PC-9 (cell line): Measurements from ENCODE around the gene SETD4. TPM values are rescaled to one million over a fixed set of nuclear protein-coding genes. Genes with fewer than 3 reads are reported as not detected.

Source experiments
- BruUV-seq: library from RNA; stranded (reverse); fragments of 400-500 nt; replicated peaks from 2 replicates; lab custom pipeline; 2021; lab: Mats Ljungman, UMichigan
- CTCF ChIA-PET: fragments of 300-600 bp; sonication (Branson Sonifier 250); formaldehyde crosslinking; loops from one replicate; lab custom pipeline; 2022; ENCODE audit warnings: antibody characterized with exemption; lab: Charles Lee
- POLR2A ChIA-PET: fragments of 300-600 bp; sonication (Branson Sonifier 250); formaldehyde crosslinking; loops from one replicate; lab custom pipeline; 2022; ENCODE audit warnings: antibody characterized with exemption; ENCODE audit not compliant: unreplicated experiment; lab: Charles Lee
- DNase-seq, 2 experiments: peaks; one replicate each; pipeline versions ENCODE4 v3.0.0 to v3.0.0-alpha.2; 2015 to 2022; ENCODE audit warnings: mixed read lengths in 1 of 2
- H2AFZ ChIP-seq: fragments of 200-600 bp; sonication (generic); 2 replicates; pipeline ENCODE4 v1.8.1; 2017; ENCODE audit warnings: antibody characterized with exemption
- H3F3A ChIP-seq: fragments of 200-600 bp; sonication (generic); 2 replicates; pipeline ENCODE4 v1.8.1; 2017; ENCODE audit warnings: antibody characterized with exemption, mild to moderate bottlenecking, low read depth; ENCODE audit not compliant: insufficient read depth
- H3K27ac ChIP-seq: fragments of 200-600 bp; sonication (generic); 2 replicates; pipeline ENCODE4 v1.6.1; 2016; ENCODE audit warnings: mixed run types
- H3K27me3 ChIP-seq: fragments of 200-600 bp; sonication (generic); 2 replicates; pipeline ENCODE4 v1.6.1; 2016; ENCODE audit warnings: low read depth, mixed run types; ENCODE audit not compliant: insufficient read depth
- H3K36me3 ChIP-seq: fragments of 200-600 bp; sonication (generic); 2 replicates; pipeline ENCODE4 v1.6.1; 2016; ENCODE audit warnings: low read depth, mixed run types
- H3K4me1 ChIP-seq: fragments of 200-600 bp; sonication (generic); replicated peaks from 2 replicates; pipeline ENCODE4 v1.6.1; 2016; ENCODE audit warnings: mixed run types; ENCODE audit not compliant: insufficient read depth
- H3K4me2 ChIP-seq: fragments of 200-600 bp; sonication (generic); 2 replicates; pipeline ENCODE4 v1.6.1; 2017; ENCODE audit warnings: mixed run types
- H3K4me3 ChIP-seq: fragments of 200-600 bp; sonication (generic); 2 replicates; pipeline ENCODE4 v1.6.1; 2016; ENCODE audit warnings: mixed run types
- H3K79me2 ChIP-seq: fragments of 200-600 bp; sonication (generic); 2 replicates; pipeline ENCODE4 v1.6.1; 2017; ENCODE audit warnings: low read depth, mixed run types
- H3K9me2 ChIP-seq: fragments of 200-600 bp; sonication (generic); 2 replicates; pipeline ENCODE4 v1.8.1; 2017; ENCODE audit warnings: mild to moderate bottlenecking; ENCODE audit not compliant: insufficient read depth
- H3K9me3 ChIP-seq: fragments of 200-600 bp; sonication (generic); 2 replicates; pipeline ENCODE4 v1.8.1; 2016; ENCODE audit warnings: low read depth; ENCODE audit not compliant: insufficient read depth
- H4K20me1 ChIP-seq: fragments of 200-600 bp; sonication (generic); 2 replicates; pipeline ENCODE4 v1.8.1; 2017; ENCODE audit not compliant: insufficient read depth
- CTCF ChIP-seq: fragments of 200-600 bp; sonication (generic); conservative IDR thresholded peaks from 2 replicates; pipeline ENCODE4 v1.6.1; 2017; ENCODE audit warnings: mixed run types, antibody characterized with exemption, mild to moderate bottlenecking, moderate library complexity
- EZH2 ChIP-seq: fragments of 200-600 bp; sonication (generic); IDR thresholded peaks from 2 replicates; pipeline ENCODE4 v1.8.0; 2017; ENCODE audit warnings: antibody characterized with exemption, low read depth
- intact Hi-C: fragments of 100-400 bp; cut with micrococcal nuclease; formaldehyde crosslinking; loops from one replicate; pipeline ENCODE4 v1.10.0; 2022; ENCODE audit not compliant: unreplicated experiment
- total RNA-seq: library from RNA; stranded (reverse); gene quantifications from 2 replicates; pipeline ENCODE4 v1.2.3, GENCODE V29; 2021

The SETD4 gene
- total RNA-seq, 1 experiment from 2014 or later: 27.3 TPM

- CTCF ChIA-PET: no interaction called here
Measured at GRCh38 chr21:35995522-35996088, 64.7 kb downstream of the SETD4 start.

DNA sequence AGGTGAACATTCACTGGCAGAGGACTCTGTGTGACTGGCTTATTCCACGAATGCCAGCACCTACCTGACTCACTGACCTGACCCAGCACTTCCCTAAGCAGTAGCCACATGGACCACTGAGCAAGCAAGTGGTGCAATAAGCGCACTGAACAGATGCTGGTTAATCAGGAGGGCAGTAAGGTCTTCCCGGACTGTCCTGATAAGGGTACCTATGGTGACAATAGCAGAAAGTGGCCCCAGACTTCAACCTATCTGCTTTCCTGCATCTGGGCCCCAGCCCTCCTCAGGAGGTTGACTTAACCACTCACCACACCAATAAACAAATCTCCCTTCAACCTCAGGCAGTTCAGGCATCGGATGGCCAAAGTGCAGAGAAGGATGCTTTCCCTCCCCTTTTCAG is 65.7 kb downstream of the SETD4 start:
- Histone ChIP-seq H3K4me3 (no peak overlapping the region), H3K79me2 (no peaks in the 10 kb centered on the region)
- CTCF ChIA-PET: no interaction called here

More at GRCh38 chr21:35995522-35996088, 64.7 kb downstream of the SETD4 start:
- Histone ChIP-seq H3F3A (no peaks in the 10 kb centered on the region), H3K79me2 (no peaks in the 10 kb centered on the region), H4K20me1 (no peaks in the 10 kb centered on the region), H3K4me3 (no peak overlapping the region), H2AFZ (no peak overlapping the region), H3K36me3 (no peaks in the 10 kb centered on the region), H3K4me1 (no peaks in the 10 kb centered on the region), H3K27me3 (peaks cover 27% of the 10 kb centered on the region; the same call in 1 of the 2 replicates), H3K4me2 (no peak overlapping the region), H3K9me3 (no peaks in the 10 kb centered on the region), H3K9me2 (no peaks in the 10 kb centered on the region), H3K27ac (no peak overlapping the region)
- intact Hi-C loops: no loop called here
- POLR2A ChIA-PET: no interaction called here
- no peak for TF ChIP-seq CTCF
- no peak for TF ChIP-seq EZH2
- BruUV-seq: no TSS peak
- DNase-seq: no peak

DNA sequence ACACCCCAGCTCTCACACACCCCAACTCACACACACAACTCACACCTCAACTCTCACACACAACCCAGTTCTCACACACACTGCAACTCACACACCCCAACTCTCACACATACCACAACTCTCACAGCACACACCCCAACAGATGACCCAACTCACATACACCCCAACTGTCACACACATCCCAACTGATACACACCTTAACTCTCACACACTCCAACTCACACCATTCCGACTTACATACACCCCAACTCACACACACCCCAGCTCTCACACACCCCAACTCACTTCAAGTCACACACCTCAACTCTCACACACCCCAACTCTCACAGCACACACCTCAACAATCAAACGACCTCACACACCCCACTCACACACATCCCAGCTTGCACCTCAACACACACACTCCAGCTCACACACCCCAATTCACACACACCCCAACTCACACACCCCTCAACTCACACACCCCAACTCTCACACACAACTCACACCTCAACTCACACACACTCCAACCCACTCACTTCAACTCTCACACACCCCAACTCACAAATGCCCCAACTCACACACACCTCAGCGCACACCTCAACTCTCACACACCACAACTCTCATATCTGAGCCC is 66.3 kb downstream of the SETD4 start:
- BruUV-seq: no TSS peak
- Histone ChIP-seq H4K20me1 (no peaks in the 10 kb centered on the region), H3K4me2 (no peak overlapping the region), H3F3A (no peaks in the 10 kb centered on the region), H3K4me1 (no peaks in the 10 kb centered on the region), H3K79me2 (no peaks in the 10 kb centered on the region), H3K27me3 (peaks cover 27% of the 10 kb centered on the region; the same call in 1 of the 2 replicates), H2AFZ (no peak overlapping the region), H3K9me3 (no peaks in the 10 kb centered on the region), H3K27ac (no peak overlapping the region), H3K9me2 (no peaks in the 10 kb centered on the region), H3K36me3 (no peaks in the 10 kb centered on the region), H3K4me3 (no peak overlapping the region)
- POLR2A ChIA-PET: no interaction called here
- TF ChIP-seq EZH2 (no peak), CTCF (no peak)
- CTCF ChIA-PET: no interaction called here
- intact Hi-C loops: no loop called here
- no peak for DNase-seq

More for the DNA sequence above, 65.7 kb downstream of the SETD4 start:
- no peaks in the 10 kb centered on the region for H3K9me3 ChIP-seq
- DNase-seq: no peak
- BruUV-seq: no TSS peak
- no peak overlapping the region for H2AFZ ChIP-seq
- POLR2A ChIA-PET: no interaction called here
- no peaks in the 10 kb centered on the region for H3F3A ChIP-seq
- intact Hi-C loops: no loop called here
- H3K36me3 ChIP-seq: no peaks in the 10 kb centered on the region
- no peak overlapping the region for H3K4me2 ChIP-seq
- TF ChIP-seq EZH2 (no peak), CTCF (no peak)
- no peaks in the 10 kb centered on the region for H3K4me1 ChIP-seq
- H4K20me1 ChIP-seq: no peaks in the 10 kb centered on the region
- no peaks in the 10 kb centered on the region for H3K9me2 ChIP-seq
- peaks cover 27% of the 10 kb centered on the region; the same call in 1 of the 2 replicates for H3K27me3 ChIP-seq
- H3K27ac ChIP-seq: no peak overlapping the region
